Inflammatory macrophage treated with lipopolysaccharide for 1 hour (primary cell): ENCODE measurements around the gene FAM3D.
"Not testable (repeated sequence)": the region's sequence is repeated elsewhere in the genome, so short reads cannot be mapped to it uniquely, and the experiment has no call there.

ENCODE experiments used
- DNase-seq, 2 donors: peaks; one replicate each; pipeline ENCODE4 v3.0.0-alpha.2; 2020 to 2022

FAM3D gene

GRCh38 chr3:58666683-58667082, at the start of gene FAM3D:
Gene FAM3D (minus strand): TSS chr3:58666774. CDS start chr3:58655563, 11,211 bp downstream.
- peak; percentile 60 to 71 for DNase-seq

- DNase-seq = no peak
Measured at GRCh38 chr3:58713715-58714401, 47.3 kb upstream of the FAM3D start.

GRCh38 chr3:58711871-58712270, 45.3 kb upstream of the FAM3D start:
- DNase-seq = no peak

- DNase-seq = not testable (repeated sequence)
Measured at GRCh38 chr3:58708983-58709382, 42.4 kb upstream of the FAM3D start.

GRCh38 chr3:58708116-58708791, 41.7 kb upstream of the FAM3D start:
- DNase-seq = no peak

GRCh38 chr3:58707390-58707930, 40.9 kb upstream of the FAM3D start:
- no peak for DNase-seq

GRCh38 chr3:58706395-58707167, 40.0 kb upstream of the FAM3D start:
- DNase-seq = peak in 1 of 2 donors; percentile 24

GRCh38 chr3:58704745-58705144, 38.2 kb upstream of the FAM3D start:
- no peak for DNase-seq

GRCh38 chr3:58704304-58704703, 37.7 kb upstream of the FAM3D start:
- DNase-seq = peak in 1 of 2 donors; percentile 13

GRCh38 chr3:58698246-58698645, 31.7 kb upstream of the FAM3D start:
- no peak for DNase-seq

GRCh38 chr3:58697561-58697960, 31.0 kb upstream of the FAM3D start:
- DNase-seq = no peak

- DNase-seq = not testable (repeated sequence)
Measured at GRCh38 chr3:58696813-58697212, 30.2 kb upstream of the FAM3D start.

GRCh38 chr3:58696093-58696492, 29.5 kb upstream of the FAM3D start:
- no peak for DNase-seq

- DNase-seq = not testable (repeated sequence)
Measured at GRCh38 chr3:58695284-58695683, 28.7 kb upstream of the FAM3D start.

GRCh38 chr3:58693940-58694850, 27.6 kb upstream of the FAM3D start:
- DNase-seq = peak; percentile 54 to 77

- DNase-seq = no peak
Measured at GRCh38 chr3:58692484-58692883, 25.9 kb upstream of the FAM3D start.

- DNase-seq = no peak
Measured at GRCh38 chr3:58691997-58692396, 25.4 kb upstream of the FAM3D start.

- no peak for DNase-seq
Measured at GRCh38 chr3:58690490-58690889, 23.9 kb upstream of the FAM3D start.

GRCh38 chr3:58688574-58688973, 22.0 kb upstream of the FAM3D start:
- no peak for DNase-seq

GRCh38 chr3:58686847-58687246, 20.3 kb upstream of the FAM3D start:
- no peak for DNase-seq

- DNase-seq = no peak
Measured at GRCh38 chr3:58685641-58686040, 19.1 kb upstream of the FAM3D start.

- DNase-seq = peak; percentile 42 to 63
Measured at GRCh38 chr3:58683466-58683865, 16.9 kb upstream of the FAM3D start.
